Neural crest cell (in vitro differentiated cells): ENCODE data around the gene CHTF18. TPM values are rescaled to one million over a fixed set of nuclear protein-coding genes. Genes with fewer than 3 reads are reported as not detected.
"Not testable (repeated sequence)": the region's sequence is repeated elsewhere in the genome, so short reads cannot be mapped to it uniquely, and the experiment has no call there.

Experiments
- DNase-seq: peaks from one replicate; pipeline ENCODE4 v3.0.0; 2021; ENCODE audit warnings: low read depth, mixed read lengths, low spot score
- H3K27ac Mint-ChIP-seq: one replicate; pipeline ENCODE4 v1.8.0; 2021; ENCODE audit warnings: mild to moderate bottlenecking, mixed read lengths; ENCODE audit not compliant: unreplicated experiment
- H3K27me3 Mint-ChIP-seq: 2 replicates; pipeline ENCODE4 v1.8.0; 2021; ENCODE audit warnings: low read depth, mild to moderate bottlenecking, mixed read lengths
- H3K36me3 Mint-ChIP-seq: 2 replicates; pipeline ENCODE4 v1.8.0; 2021; ENCODE audit warnings: low read depth, mild to moderate bottlenecking, mixed read lengths
- H3K4me1 Mint-ChIP-seq: 2 replicates; pipeline ENCODE4 v1.8.0; 2021; ENCODE audit warnings: mixed read lengths
- H3K4me3 Mint-ChIP-seq: one replicate; pipeline ENCODE4 v1.8.0; 2021; ENCODE audit warnings: mild to moderate bottlenecking, mixed read lengths
- H3K9me3 Mint-ChIP-seq: 2 replicates; pipeline ENCODE4 v1.8.0; 2021; ENCODE audit warnings: mixed read lengths
- CTCF ChIP-seq: fragments of 200-600 bp; sonication (generic); conservative IDR thresholded peaks from 2 replicates; pipeline ENCODE4 v1.5.0; 2021; ENCODE audit warnings: antibody characterized with exemption, mild to moderate bottlenecking
- long read RNA-seq: library from polyadenylated mRNA; unstranded; transcript quantifications from one replicate; pipeline ENCODE4 v2.0.0, GENCODE V29; 2020
- total RNA-seq: library from RNA; stranded (reverse); gene quantifications from 2 replicates; pipeline ENCODE4 v1.2.1, GENCODE V29; 2021

Gene CHTF18
- 156 and 169 TPM in 2 replicates for total RNA-seq
- long read RNA-seq, partial matches to known transcripts: 1 of 1 reads
- long read RNA-seq, other reads (novel, unspliced or antisense): 0 of 1 reads

- Mint-ChIP-seq H3K4me3 (peak within 1 kb of the TSS; percentile 87), H3K36me3 (peaks cover 5% of the 10 kb centered on the region), H3K4me1 (no peaks in the 10 kb centered on the region), H3K27me3 (no peaks in the 10 kb centered on the region), H3K9me3 (no peaks in the 10 kb centered on the region), H3K27ac (no peak within 1 kb of the TSS)
- no peak for TF ChIP-seq CTCF
- peak; percentile 91 for DNase-seq
Observed at GRCh38 chr16:788399-789126, at the start of gene CHTF18. Gene CHTF18 (plus strand): TSS chr16:788620. CDS start chr16:788685, 65 bp downstream.

- DNase-seq: no peak
- TF ChIP-seq CTCF: no peak
- Mint-ChIP-seq H3K4me3 (peak overlapping the region; percentile 81), H3K27me3 (no peaks in the 10 kb centered on the region), H3K27ac (no peak overlapping the region), H3K9me3 (no peaks in the 10 kb centered on the region), H3K4me1 (no peaks in the 10 kb centered on the region), H3K36me3 (no peaks in the 10 kb centered on the region)
Observed at GRCh38 chr16:739560-740458, 48.6 kb upstream of the CHTF18 start.

- TF ChIP-seq CTCF: no peak
- no peaks in the 10 kb centered on the region for H3K4me1 Mint-ChIP-seq
- no peaks in the 10 kb centered on the region for H3K9me3 Mint-ChIP-seq
- H3K36me3 Mint-ChIP-seq: no peaks in the 10 kb centered on the region
- no peak overlapping the region for H3K27ac Mint-ChIP-seq
- no peaks in the 10 kb centered on the region for H3K27me3 Mint-ChIP-seq
- peak overlapping the region; percentile 81 for H3K4me3 Mint-ChIP-seq
- no peak for DNase-seq
Observed at GRCh38 chr16:740459-740763, 48.0 kb upstream of the CHTF18 start.

GRCh38 chr16:740764-741505, 47.5 kb upstream of the CHTF18 start, which contains the start of gene CIAO3:
Gene CIAO3 (minus strand): TSS chr16:740997. CDS start chr16:740985, 12 bp downstream.
- no peaks in the 10 kb centered on the region for H3K9me3 Mint-ChIP-seq
- no peaks in the 10 kb centered on the region for H3K4me1 Mint-ChIP-seq
- no peaks in the 10 kb centered on the region for H3K36me3 Mint-ChIP-seq
- H3K27me3 Mint-ChIP-seq: no peaks in the 10 kb centered on the region
- no peak within 1 kb of the TSS for H3K27ac Mint-ChIP-seq
- peak; percentile 92 for DNase-seq
- peak; percentile 91 for TF ChIP-seq CTCF
- H3K4me3 Mint-ChIP-seq: peak within 1 kb of the TSS; percentile 87

GRCh38 chr16:741986-742629, 46.3 kb upstream of the CHTF18 start:
- no peak for TF ChIP-seq CTCF
- Mint-ChIP-seq H3K27ac (no peak overlapping the region), H3K4me1 (no peaks in the 10 kb centered on the region), H3K27me3 (no peaks in the 10 kb centered on the region), H3K36me3 (no peaks in the 10 kb centered on the region), H3K9me3 (no peaks in the 10 kb centered on the region), H3K4me3 (peak overlapping the region; percentile 79)
- DNase-seq: no peak

GRCh38 chr16:742894-743293, 45.5 kb upstream of the CHTF18 start:
- H3K4me3 Mint-ChIP-seq: peak overlapping the region; percentile 34

More at GRCh38 chr16:742894-743293, 45.5 kb upstream of the CHTF18 start:
- not testable (repeated sequence) for H3K27ac Mint-ChIP-seq, H3K27me3 Mint-ChIP-seq, H3K4me1 Mint-ChIP-seq, H3K36me3 Mint-ChIP-seq, H3K9me3 Mint-ChIP-seq, DNase-seq
